Vagina (tissue), 2 donors: ENCODE results near the gene ZNF350.
"Not testable (repeated sequence)": the region's sequence is repeated elsewhere in the genome, so short reads cannot be mapped to it uniquely, and the experiment has no call there.

ENCODE experiments used
- POLR2A ChIP-seq, 2 donors: fragments of 450-650 bp; IDR thresholded peaks; one replicate each; pipeline ENCODE4 v1.6.1; 2017; ENCODE audit warnings: antibody characterized with exemption in 2 of 2, mild to moderate bottlenecking in 2 of 2, moderate library complexity in 2 of 2
- TF ChIP-seq, protein P1 (sequence below), 3 experiments: fragments of 450-650 bp in 2 of 3; fragments of 200-600 bp in 1 of 3; sonication (generic) in 1 of 3; IDR thresholded peaks; one replicate each; pipeline ENCODE4 v1.5.1; 2017 to 2019; ENCODE audit warnings: antibody characterized with exemption in 3 of 3, mild to moderate bottlenecking in 2 of 3, moderate library complexity in 2 of 3

DNA sequence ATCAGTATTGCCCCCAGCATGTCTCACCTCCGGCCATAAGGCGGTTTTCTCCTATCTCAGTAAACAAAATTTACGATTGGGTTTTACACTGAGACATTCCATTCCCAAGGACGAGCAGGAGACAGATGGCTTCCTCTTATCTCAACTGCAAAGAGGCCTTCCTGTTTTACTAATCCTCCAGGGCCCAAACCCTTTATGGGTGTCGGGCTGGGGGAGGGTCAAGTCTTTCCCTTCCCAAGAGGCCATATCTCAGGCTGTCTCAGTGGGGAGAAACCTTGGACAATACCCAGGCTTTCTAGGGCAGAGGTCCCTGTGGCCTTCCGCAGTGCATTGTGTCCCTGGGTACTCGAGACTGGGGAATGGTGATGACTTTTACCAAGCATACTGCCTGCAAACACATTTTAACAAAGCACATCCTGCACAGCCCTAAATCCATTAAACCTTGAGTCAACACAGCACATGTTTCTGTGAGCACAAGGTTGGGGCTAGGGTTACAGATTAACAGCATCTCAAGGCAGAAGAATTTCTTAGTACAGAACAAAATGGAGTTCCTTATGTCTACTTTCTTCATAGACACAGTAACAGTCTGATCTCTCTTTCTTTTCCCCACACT lies 25.9 kb downstream of the ZNF350 start:
- TF ChIP-seq, protein P1, sequence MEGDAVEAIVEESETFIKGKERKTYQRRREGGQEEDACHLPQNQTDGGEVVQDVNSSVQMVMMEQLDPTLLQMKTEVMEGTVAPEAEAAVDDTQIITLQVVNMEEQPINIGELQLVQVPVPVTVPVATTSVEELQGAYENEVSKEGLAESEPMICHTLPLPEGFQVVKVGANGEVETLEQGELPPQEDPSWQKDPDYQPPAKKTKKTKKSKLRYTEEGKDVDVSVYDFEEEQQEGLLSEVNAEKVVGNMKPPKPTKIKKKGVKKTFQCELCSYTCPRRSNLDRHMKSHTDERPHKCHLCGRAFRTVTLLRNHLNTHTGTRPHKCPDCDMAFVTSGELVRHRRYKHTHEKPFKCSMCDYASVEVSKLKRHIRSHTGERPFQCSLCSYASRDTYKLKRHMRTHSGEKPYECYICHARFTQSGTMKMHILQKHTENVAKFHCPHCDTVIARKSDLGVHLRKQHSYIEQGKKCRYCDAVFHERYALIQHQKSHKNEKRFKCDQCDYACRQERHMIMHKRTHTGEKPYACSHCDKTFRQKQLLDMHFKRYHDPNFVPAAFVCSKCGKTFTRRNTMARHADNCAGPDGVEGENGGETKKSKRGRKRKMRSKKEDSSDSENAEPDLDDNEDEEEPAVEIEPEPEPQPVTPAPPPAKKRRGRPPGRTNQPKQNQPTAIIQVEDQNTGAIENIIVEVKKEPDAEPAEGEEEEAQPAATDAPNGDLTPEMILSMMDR (IDR thresholded peaks at IDR 0.05), result not testable (repeated sequence)
- TF ChIP-seq POLR2A (IDR thresholded peaks at IDR 0.05), result not testable (repeated sequence)
